Ectodermal cell (in vitro differentiated cells): ENCODE results near the gene SNTG2.

Source experiments
- H3K27ac ChIP-seq: 2 replicates; pipeline ENCODE4 v1.7.0; 2013; ENCODE audit warnings: mild to moderate bottlenecking, low read depth, low read length; ENCODE audit not compliant: insufficient read depth, poor library complexity, severe bottlenecking
- H3K27me3 ChIP-seq: 2 replicates; pipeline ENCODE4 v1.7.0; 2013; ENCODE audit warnings: mild to moderate bottlenecking, low read length; ENCODE audit not compliant: insufficient read depth, control insufficient read depth, poor library complexity, severe bottlenecking
- H3K36me3 ChIP-seq: one replicate; pipeline ENCODE4 v1.7.0; 2013; ENCODE audit warnings: low read length; ENCODE audit not compliant: control insufficient read depth, insufficient read depth
- H3K4me1 ChIP-seq: one replicate; pipeline ENCODE4 v1.7.0; 2013; ENCODE audit warnings: low read length; ENCODE audit not compliant: control insufficient read depth, insufficient read depth
- H3K4me3 ChIP-seq: 2 replicates; pipeline ENCODE4 v1.7.0; 2013; ENCODE audit warnings: low read depth, low read length, control low read depth; ENCODE audit not compliant: insufficient read depth
- H3K9me3 ChIP-seq: 2 replicates; pipeline ENCODE4 v1.7.0; 2013; ENCODE audit warnings: mild to moderate bottlenecking, low read length, moderate library complexity; ENCODE audit not compliant: control insufficient read depth
- WGBS, 2 experiments: methylation state at CpG; one replicate each; pipeline ENCODE4 v1.1.7; 2013; ENCODE audit warnings: missing lambda C conversion rate in 2 of 2; 5-methylcytosine and 5-hydroxymethylcytosine counted together

Gene SNTG2

DNA sequence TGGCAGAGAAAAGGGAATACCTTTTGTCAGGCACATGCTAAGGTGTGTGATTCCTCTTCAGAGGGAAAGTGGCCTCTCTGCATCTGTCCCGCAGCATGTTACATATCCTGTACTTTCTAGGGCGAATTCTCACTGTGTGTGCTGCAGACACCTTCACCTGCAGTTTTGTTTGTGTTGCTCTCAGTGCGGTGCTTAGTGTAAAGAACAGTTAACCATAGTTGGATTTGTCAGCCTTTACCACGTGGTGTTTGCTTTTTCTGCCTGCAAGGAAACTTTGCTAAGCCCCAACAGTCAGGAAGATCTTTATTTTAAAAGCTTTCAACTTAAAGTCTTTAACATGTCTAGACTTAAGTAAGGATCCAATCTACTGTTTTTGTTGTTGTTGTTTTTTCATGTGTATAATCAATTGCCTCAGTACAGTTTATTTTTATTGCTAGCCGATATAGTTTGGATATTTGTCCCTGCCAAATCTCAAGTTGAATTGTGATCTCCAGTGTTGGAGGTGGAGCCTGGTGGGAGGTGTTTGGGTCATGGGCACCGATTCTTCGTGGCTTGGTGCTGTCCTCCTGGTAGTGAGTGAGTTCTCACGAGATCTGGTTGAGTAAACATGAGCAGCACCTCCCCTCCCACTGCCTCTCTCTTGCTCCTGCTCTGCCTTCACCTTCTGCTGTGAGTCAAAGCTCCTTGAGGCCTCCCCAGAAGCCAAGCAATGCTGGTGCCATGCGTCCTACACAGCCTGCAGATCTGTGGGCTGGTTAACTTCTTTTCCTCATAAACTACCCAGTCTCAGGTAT is 90.6 kb downstream of the SNTG2 start:
- H3K4me3 ChIP-seq = no peak overlapping the region
- H3K36me3 ChIP-seq = no peaks in the 10 kb centered on the region
- no peaks in the 10 kb centered on the region for H3K4me1 ChIP-seq
- no peak overlapping the region for H3K27ac ChIP-seq
- WGBS, 2 experiments = 83 to 93% methylated on average over 9 of the region's 9 CpGs
- no peaks in the 10 kb centered on the region for H3K27me3 ChIP-seq
- H3K9me3 ChIP-seq = no peaks in the 10 kb centered on the region

DNA sequence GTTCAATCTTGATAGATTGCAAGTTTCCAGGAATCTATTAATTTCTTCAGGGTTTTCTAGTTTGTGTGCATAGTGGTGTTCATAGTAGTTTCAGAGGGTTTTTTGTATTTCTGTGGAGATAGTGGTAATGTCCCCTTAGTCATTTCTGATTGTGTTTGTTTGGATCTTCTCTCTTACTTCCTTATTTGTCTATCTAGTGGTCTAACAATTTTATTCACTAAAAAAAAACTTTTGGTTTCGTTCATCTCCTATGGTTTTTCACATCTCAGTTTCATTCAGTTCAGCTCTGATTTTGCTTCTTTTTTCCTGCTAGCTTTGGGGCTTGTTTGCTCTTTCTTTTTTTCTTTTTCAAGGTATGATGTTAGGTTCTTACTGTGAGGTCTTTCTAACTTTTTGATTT is 94.5 kb downstream of the SNTG2 start:
- no peaks in the 10 kb centered on the region for H3K4me1 ChIP-seq
- no peaks in the 10 kb centered on the region for H3K36me3 ChIP-seq
- no peaks in the 10 kb centered on the region for H3K27me3 ChIP-seq
- H3K4me3 ChIP-seq = no peak overlapping the region
- H3K9me3 ChIP-seq = no peaks in the 10 kb centered on the region
- WGBS, 2 experiments = 77 to 87% methylated on average over 1 of the region's 1 CpG
- H3K27ac ChIP-seq = no peak overlapping the region

DNA sequence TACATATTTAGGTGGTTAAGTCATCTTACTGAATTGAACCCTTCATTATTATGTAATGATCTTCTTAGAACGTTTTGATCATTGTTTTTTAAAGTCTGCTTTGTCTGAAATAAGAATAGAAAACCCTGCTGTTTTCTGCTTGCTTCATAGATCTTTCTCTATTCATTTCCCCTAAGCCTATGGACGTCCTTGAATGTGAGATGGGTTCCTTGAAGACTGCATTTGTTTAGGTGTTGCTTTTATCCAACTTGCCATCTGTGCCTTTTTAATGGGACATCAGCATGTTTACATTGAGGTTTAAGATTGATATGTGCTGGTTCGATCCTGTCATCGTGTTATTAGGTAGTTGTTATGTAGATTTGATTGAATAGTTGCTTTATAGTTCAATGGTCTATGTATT is 95.4 kb downstream of the SNTG2 start:
- 77 to 89% methylated on average over 3 to 4 of the region's 4 CpGs for WGBS, 2 experiments
- no peak overlapping the region for H3K4me3 ChIP-seq
- no peaks in the 10 kb centered on the region for H3K9me3 ChIP-seq
- no peaks in the 10 kb centered on the region for H3K36me3 ChIP-seq
- no peaks in the 10 kb centered on the region for H3K4me1 ChIP-seq
- no peaks in the 10 kb centered on the region for H3K27me3 ChIP-seq
- H3K27ac ChIP-seq = no peak overlapping the region

DNA sequence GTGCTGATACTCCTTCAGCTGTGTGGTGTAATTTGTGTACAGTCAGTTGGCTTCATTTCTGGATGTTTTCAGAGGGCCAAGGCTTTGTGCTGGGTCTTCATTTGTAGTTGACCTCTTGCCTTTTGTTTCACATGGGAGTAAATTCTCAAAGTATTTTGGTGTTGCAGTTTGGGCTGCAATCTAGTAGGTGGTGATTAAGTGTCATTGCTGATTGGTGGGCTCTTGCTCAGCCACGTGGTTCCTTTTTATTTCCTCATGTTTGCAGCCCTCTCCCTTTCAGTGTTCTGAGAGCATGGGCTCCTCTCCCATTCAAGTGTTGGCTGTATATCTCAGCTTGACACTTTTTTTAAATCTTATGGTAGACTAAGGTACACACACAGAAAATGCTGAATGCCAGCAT is 96.8 kb downstream of the SNTG2 start:
- Histone ChIP-seq H3K27ac (no peak overlapping the region), H3K4me3 (no peak overlapping the region), H3K4me1 (no peaks in the 10 kb centered on the region), H3K36me3 (no peaks in the 10 kb centered on the region), H3K9me3 (no peaks in the 10 kb centered on the region), H3K27me3 (no peaks in the 10 kb centered on the region)
- WGBS, 2 experiments = 42% methylated on average over 1 of the region's 1 CpG; no CpG with 5 or more reads in 1 of the 2 experiments

DNA sequence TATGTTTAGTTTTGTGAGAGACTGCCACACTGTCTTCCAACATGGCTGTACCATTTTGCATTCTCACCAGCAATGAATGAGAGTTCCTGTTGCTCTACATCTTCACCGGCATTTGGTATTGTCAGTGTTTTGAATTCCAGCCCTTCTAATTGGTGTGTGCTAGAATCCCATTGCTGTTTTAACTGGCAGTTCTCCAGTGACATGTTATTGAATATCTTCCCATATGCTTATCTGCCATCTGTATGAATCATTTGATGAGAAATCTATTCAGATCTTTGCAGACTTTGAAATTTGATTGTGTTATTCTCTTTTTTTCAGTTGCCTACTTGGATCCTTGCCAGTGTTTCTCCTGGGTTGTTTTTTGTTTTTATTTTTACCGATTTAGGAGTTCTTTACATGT is 99.0 kb downstream of the SNTG2 start:
- Histone ChIP-seq H3K9me3 (no peaks in the 10 kb centered on the region), H3K27me3 (no peaks in the 10 kb centered on the region), H3K36me3 (no peaks in the 10 kb centered on the region), H3K4me1 (no peaks in the 10 kb centered on the region), H3K27ac (no peak overlapping the region), H3K4me3 (no peak overlapping the region)
- 56 to 66% methylated on average over 1 of the region's 2 CpGs for WGBS, 2 experiments

DNA sequence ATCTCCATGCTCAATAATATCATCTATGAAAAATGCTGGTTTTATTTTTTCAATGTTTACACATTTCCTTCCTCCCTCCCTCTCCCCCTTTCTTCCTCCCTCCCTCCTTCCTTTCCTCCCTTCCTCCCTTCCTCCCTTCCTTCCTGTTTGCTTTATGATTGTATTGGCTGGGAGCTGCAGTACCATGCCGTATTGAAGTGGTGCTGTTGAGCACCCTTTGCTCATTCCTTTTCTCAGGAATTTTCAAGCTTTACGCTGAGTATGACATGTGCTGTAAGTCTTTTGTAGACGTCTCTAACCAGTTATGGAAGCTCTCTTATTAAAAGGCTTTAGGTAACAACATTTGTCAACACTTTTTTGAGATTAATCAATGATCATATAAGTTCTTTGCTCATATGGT is 100.4 kb downstream of the SNTG2 start:
- Histone ChIP-seq H3K4me1 (no peaks in the 10 kb centered on the region), H3K36me3 (no peaks in the 10 kb centered on the region), H3K27ac (no peak overlapping the region), H3K9me3 (no peaks in the 10 kb centered on the region), H3K4me3 (no peak overlapping the region), H3K27me3 (peaks cover 4% of the 10 kb centered on the region)
- 71 to 79% methylated on average over 2 to 3 of the region's 3 CpGs for WGBS, 2 experiments

DNA sequence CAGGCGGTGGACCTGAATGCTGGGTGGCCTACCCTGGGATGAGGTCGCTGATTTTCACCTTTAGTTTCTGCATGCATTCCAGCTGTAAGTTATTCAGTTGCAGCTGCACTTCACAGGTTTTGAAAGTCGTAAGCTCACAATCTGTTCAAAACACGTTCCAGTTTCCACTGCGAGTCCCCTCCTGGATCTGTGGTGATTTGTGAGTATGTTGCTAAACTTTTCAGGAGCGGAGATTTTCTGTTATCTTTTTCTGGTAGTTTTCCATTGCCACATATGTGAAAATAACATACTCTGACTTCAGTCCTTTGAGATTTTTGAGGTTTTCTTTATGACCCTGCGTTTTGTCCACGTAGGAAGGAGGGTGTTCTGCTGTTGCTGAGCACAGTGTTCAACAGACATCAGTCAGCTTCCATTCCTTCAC is 102.1 kb downstream of the SNTG2 start:
- WGBS, 2 experiments = 82 to 83% methylated on average over 7 to 8 of the region's 8 CpGs
- Histone ChIP-seq H3K4me3 (no peak overlapping the region), H3K4me1 (no peaks in the 10 kb centered on the region), H3K27ac (no peak overlapping the region), H3K36me3 (no peaks in the 10 kb centered on the region), H3K27me3 (peaks cover 4% of the 10 kb centered on the region), H3K9me3 (no peaks in the 10 kb centered on the region)

DNA sequence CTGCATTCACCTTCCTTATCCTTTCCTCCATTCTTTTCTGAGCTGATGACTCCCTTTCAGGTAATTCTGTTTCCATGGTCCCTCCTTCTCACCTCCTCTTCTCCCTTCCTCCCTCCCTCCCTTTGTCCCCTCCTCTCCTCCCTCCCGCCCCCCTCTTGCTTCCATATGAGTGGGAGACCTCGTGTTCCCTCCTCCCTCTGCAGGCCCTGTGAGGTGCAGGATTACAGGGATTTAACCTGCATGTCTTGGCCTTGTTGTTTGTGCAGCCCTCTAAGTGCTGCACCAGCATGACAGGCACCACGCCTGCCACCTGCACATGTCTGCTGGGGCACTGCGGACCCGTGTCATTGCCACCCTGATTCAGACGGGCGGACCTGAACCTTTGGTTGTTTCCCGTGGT is 103.1 kb downstream of the SNTG2 start:
- no peak overlapping the region for H3K27ac ChIP-seq
- H3K4me1 ChIP-seq = no peaks in the 10 kb centered on the region
- 51 to 52% methylated on average over 8 of the region's 8 CpGs for WGBS, 2 experiments
- peaks cover 4% of the 10 kb centered on the region for H3K27me3 ChIP-seq
- no peaks in the 10 kb centered on the region for H3K9me3 ChIP-seq
- H3K4me3 ChIP-seq = no peak overlapping the region
- H3K36me3 ChIP-seq = no peaks in the 10 kb centered on the region

DNA sequence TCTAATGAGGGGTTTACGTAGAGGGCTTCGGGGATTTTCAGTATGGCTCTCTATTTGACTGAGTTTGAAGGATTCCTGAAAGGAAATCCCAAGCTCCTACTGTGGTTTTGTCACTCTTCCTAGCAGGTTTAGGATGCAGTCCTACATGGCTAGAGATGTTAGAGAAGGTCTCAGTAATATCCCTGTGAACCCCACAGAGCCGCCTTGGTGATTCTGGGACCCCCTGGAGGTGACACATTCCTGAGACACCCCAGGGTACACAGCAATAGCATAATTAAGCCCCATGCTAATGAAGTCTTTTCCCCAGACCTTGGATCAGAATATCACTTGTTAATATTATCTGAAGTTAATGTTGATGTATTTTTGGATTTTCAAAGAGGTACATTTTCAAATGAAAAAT is 103.8 kb downstream of the SNTG2 start:
- H3K9me3 ChIP-seq = no peaks in the 10 kb centered on the region
- no peaks in the 10 kb centered on the region for H3K4me1 ChIP-seq
- no peak overlapping the region for H3K27ac ChIP-seq
- peaks cover 4% of the 10 kb centered on the region for H3K27me3 ChIP-seq
- WGBS, 2 experiments = 40 to 44% methylated on average over 3 of the region's 3 CpGs
- H3K36me3 ChIP-seq = no peaks in the 10 kb centered on the region
- no peak overlapping the region for H3K4me3 ChIP-seq

DNA sequence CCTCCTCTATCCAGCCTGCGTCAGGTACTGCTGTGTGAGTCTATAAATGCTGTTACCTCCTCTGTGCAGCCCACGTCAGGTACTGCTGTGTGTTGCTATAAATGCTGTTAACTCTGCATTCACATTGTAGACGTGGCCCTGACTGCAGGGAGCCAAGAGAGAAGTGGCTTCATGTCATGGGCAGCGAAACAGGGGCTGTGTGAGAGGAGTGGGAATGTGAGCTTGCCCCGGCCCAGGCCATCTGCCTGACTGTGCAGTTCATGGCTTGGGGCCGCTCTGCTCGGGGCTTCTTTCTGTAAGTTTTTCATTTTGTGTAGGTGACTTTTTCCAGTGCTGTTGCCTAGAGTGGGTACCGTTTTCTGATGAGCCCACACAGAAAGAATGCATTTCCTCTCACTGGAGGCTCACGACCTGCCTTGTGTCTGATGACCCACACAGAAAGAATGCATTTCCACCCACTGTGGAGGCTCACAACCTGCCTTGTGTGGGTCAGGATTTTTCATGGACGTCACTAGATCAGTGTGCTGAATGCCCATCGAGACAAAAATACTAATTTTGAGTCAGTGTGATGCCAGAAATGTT is 104.5 kb downstream of the SNTG2 start:
- Histone ChIP-seq H3K27ac (no peak overlapping the region), H3K36me3 (no peaks in the 10 kb centered on the region), H3K27me3 (peaks cover 4% of the 10 kb centered on the region), H3K4me1 (no peaks in the 10 kb centered on the region), H3K4me3 (no peak overlapping the region), H3K9me3 (no peaks in the 10 kb centered on the region)
- WGBS, 2 experiments = 51 to 53% methylated on average over 11 of the region's 11 CpGs
